ENCODE measurements around the gene RIN1. TPM values are rescaled to one million over a fixed set of nuclear protein-coding genes. Genes with fewer than 3 reads are reported as not detected.
A peak's percentile ranks its signal among the peaks of the same experiment; 100 is the strongest.

Gene RIN1
- total and polyA plus RNA-seq, 9 of the 15 experiments (the other 6 are each of a cell fraction or from before 2014, with no cell fraction given) = 0.01 to 1.2 (median 0.45) TPM; not detected in 1

GRCh38 chr11:66289548-66290329 lies 46.5 kb downstream of the RIN1 start (continued):
- TF ChIP-seq CTCFL (IDR thresholded peaks at IDR 0.05; ENCODE audit: borderline replicate concordance, insufficient read depth, low read depth, low read length, poor library complexity, severe bottlenecking) = no peak
- no peak for TF ChIP-seq MAFF (IDR thresholded peaks at IDR 0.05; ENCODE audit: low read length)
- TF ChIP-seq MAZ (CRISPR knock-in tag; conservative IDR thresholded peaks at IDR 0.05 in 1 of 2, IDR thresholded peaks at IDR 0.05 in 1 of 2) = peak in 1 of 2 experiments; percentile 76; a peak in 2 of 4 replicates
- no peak for TF ChIP-seq TFAM (CRISPR knock-in tag; conservative IDR thresholded peaks at IDR 0.05)
- peak; percentile 47; the same call in 1 of the 2 replicates for TF ChIP-seq SMAD4 (CRISPR knock-in tag; conservative IDR thresholded peaks at IDR 0.05)
- TF ChIP-seq TEAD4 (IDR thresholded peaks at IDR 0.05; ENCODE audit: low read length) = no peak
- TF ChIP-seq TEAD4 (CRISPR knock-in tag; IDR thresholded peaks at IDR 0.05; ENCODE audit: borderline replicate concordance) = peak; percentile 86; the same call in 1 of the 2 replicates
- TF ChIP-seq SMARCE1 (IDR thresholded peaks at IDR 0.05) = peak; percentile 76
- TF ChIP-seq HOMEZ (CRISPR knock-in tag; IDR thresholded peaks at IDR 0.05) = no peak
- TF ChIP-seq ZNF134 (CRISPR knock-in tag; conservative IDR thresholded peaks at IDR 0.05) = peak; percentile 59; the same call in 1 of the 2 replicates
- TF ChIP-seq THRA (IDR thresholded peaks at IDR 0.05) = no peak
- 0 out of 2 replicates have a peak, but pooled peaks have one; percentile 2 for TF ChIP-seq HCFC1 (IDR thresholded peaks at IDR 0.05; ENCODE audit: low read depth, low read length)
- no peak for TF ChIP-seq XRCC4 (IDR thresholded peaks at IDR 0.05; ENCODE audit: extremely low read depth, insufficient read depth, insufficient read length)
- TF ChIP-seq BRD9 (IDR thresholded peaks at IDR 0.05; ENCODE audit: low read depth, partially characterized antibody) = no peak
- no peak for TF ChIP-seq ZNF174 (CRISPR knock-in tag; IDR thresholded peaks at IDR 0.05)
- peak; percentile 68 for TF ChIP-seq AFF4 (CRISPR knock-in tag; IDR thresholded peaks at IDR 0.05)
- TF ChIP-seq SAFB (IDR thresholded peaks at IDR 0.05; ENCODE audit: borderline replicate concordance, low read depth, low read length) = peak; percentile 27; the same call in 1 of the 2 replicates
- TF ChIP-seq MEF2D (tag; conservative IDR thresholded peaks at IDR 0.05; ENCODE audit: low read depth) = no peak
- peak; percentile 84 for TF ChIP-seq DMBX1 (CRISPR knock-in tag; IDR thresholded peaks at IDR 0.05; ENCODE audit: borderline replicate concordance)

Data from K562 (cell line).